ENCODE data around the gene FARP1.

DNA sequence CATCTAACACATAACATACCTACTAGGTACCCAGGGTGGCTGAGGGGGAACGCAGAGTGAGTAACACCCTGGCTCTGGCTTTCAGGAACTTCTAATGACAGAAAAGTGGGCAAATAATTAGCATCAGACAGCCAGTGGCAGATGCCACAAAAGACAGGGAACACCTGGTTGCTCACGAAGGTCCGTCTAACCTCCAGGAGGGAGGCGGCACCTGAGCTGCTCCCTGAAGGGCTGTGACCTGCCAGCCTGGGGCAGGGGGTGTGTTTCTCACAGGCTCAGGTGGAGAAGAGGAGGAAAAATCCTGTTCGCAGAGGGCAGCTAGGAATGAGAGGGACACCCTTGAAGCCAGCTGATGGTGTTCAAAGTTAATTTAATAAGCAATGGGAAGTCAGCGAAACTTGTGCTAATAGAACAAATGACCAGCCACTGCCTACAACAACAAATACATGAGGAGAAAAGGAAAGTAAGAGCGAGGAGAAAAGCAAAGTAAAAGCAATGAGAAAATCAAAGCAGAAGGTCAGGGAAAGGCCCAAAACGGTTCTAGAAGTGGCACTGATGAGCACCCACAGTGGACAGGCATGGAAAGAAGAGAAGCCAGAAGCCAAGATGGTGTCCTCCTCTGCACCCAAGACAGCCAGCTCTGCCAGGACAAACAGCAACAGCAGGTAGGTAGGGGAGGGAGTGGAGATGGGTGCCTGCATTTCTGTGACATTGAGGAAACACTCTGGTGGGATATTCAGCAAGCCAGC lies 346.7 kb downstream of the FARP1 start:
- no peak for TF ChIP-seq CREB1 (IDR thresholded peaks at IDR 0.05; ENCODE audit: low read depth)
- TF ChIP-seq, protein P1, sequence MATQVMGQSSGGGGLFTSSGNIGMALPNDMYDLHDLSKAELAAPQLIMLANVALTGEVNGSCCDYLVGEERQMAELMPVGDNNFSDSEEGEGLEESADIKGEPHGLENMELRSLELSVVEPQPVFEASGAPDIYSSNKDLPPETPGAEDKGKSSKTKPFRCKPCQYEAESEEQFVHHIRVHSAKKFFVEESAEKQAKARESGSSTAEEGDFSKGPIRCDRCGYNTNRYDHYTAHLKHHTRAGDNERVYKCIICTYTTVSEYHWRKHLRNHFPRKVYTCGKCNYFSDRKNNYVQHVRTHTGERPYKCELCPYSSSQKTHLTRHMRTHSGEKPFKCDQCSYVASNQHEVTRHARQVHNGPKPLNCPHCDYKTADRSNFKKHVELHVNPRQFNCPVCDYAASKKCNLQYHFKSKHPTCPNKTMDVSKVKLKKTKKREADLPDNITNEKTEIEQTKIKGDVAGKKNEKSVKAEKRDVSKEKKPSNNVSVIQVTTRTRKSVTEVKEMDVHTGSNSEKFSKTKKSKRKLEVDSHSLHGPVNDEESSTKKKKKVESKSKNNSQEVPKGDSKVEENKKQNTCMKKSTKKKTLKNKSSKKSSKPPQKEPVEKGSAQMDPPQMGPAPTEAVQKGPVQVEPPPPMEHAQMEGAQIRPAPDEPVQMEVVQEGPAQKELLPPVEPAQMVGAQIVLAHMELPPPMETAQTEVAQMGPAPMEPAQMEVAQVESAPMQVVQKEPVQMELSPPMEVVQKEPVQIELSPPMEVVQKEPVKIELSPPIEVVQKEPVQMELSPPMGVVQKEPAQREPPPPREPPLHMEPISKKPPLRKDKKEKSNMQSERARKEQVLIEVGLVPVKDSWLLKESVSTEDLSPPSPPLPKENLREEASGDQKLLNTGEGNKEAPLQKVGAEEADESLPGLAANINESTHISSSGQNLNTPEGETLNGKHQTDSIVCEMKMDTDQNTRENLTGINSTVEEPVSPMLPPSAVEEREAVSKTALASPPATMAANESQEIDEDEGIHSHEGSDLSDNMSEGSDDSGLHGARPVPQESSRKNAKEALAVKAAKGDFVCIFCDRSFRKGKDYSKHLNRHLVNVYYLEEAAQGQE (IDR thresholded peaks at IDR 0.05; ENCODE audit: low read depth) = no peak
- TF ChIP-seq RAD21 (IDR thresholded peaks at IDR 0.05; ENCODE audit: low read depth) = no peak
- no peak for TF ChIP-seq CEBPB (IDR thresholded peaks at IDR 0.05)
- no peak for TF ChIP-seq EGR1 (IDR thresholded peaks at IDR 0.05)
- no peak for TF ChIP-seq EP300 (IDR thresholded peaks at IDR 0.05; ENCODE audit: borderline replicate concordance)
- TF ChIP-seq, protein P2, sequence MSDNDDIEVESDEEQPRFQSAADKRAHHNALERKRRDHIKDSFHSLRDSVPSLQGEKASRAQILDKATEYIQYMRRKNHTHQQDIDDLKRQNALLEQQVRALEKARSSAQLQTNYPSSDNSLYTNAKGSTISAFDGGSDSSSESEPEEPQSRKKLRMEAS (IDR thresholded peaks at IDR 0.05) = no peak
- TF ChIP-seq TEAD4 (IDR thresholded peaks at IDR 0.05) = no peak
